ENCODE measurements around the gene SMAD6.
"Not testable (repeated sequence)": the region's sequence is repeated elsewhere in the genome, so short reads cannot be mapped to it uniquely, and the experiment has no call there.

SMAD6 gene

DNA sequence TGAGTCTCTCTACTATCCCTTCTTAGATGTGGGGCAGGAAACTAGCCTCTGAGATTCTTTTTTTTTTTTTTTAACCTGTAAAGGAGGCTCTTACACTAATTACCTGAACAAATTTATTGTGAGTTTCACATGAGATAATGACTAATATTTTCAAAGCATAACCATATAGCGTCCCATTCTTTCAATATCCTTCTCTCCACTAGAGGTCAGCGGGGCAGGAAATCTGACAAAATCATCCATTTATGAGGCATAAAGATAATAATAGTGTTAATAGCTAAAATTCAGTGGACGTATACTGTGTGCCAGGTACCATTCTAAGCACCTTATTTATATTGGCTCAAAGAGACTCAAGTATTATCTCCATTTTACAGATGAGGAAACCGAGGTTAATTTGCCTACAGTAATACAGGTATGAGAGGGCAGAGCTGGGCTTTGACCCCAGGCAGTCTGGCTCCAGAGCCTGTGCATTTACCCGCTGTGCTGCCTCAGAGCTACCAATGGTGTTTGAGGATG is 16.3 kb upstream of the SMAD6 start:
- H3K4me1 ChIP-seq: peaks cover 2% of the 10 kb centered on the region
- H3K36me3 ChIP-seq: peaks cover 20% of the 10 kb centered on the region
- TF ChIP-seq CTCF (IDR thresholded peaks at IDR 0.05; ENCODE audit: low read depth, low read length): peak; percentile 28
- no peaks in the 10 kb centered on the region for H3K27me3 ChIP-seq
- no peak for DNase-seq
- no peaks in the 10 kb centered on the region for H3K9me3 ChIP-seq
- H3K4me3 ChIP-seq (ENCODE audit: low read depth, low read length): no peak overlapping the region

DNA sequence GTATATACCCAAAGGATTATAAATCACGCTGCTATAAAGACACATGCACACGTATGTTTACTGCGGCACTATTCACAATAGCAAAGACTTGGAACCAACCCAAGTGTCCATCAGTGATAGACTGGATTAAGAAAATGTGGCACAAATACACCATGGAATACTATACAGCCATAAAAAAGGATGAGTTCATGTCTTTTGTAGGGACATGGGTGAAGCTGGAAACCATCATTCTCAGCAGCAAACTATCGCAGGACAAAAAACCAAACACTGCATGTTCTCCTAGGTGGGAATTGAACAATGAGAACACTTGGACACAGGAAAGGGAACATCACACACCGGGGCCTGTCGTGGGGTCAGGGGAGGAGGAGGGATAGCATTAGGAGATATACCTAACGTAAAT is 11.1 kb upstream of the SMAD6 start:
- not testable (repeated sequence) for H3K4me1 ChIP-seq; H3K36me3 ChIP-seq; DNase-seq; H3K9me3 ChIP-seq; H3K27me3 ChIP-seq; H3K4me3 ChIP-seq (ENCODE audit: low read depth, low read length)

- Histone ChIP-seq H3K4me3 (ENCODE audit: low read depth, low read length) (no peak overlapping the region), H3K4me1 (peaks cover 3% of the 10 kb centered on the region), H3K27me3 (no peaks in the 10 kb centered on the region), H3K9me3 (no peaks in the 10 kb centered on the region), H3K36me3 (peaks cover 7% of the 10 kb centered on the region; the same call in 1 of the 2 replicates)
- no peak for DNase-seq
- TF ChIP-seq CTCF (IDR thresholded peaks at IDR 0.05; ENCODE audit: low read depth, low read length): no peak
Observed at GRCh38 chr15:66691727-66692126, 10.3 kb upstream of the SMAD6 start.

GRCh38 chr15:66692391-66692790 is 9.6 kb upstream of the SMAD6 start:
- Histone ChIP-seq H3K36me3 (peaks cover 7% of the 10 kb centered on the region; the same call in 1 of the 2 replicates), H3K9me3 (no peaks in the 10 kb centered on the region), H3K4me3 (ENCODE audit: low read depth, low read length) (no peak overlapping the region), H3K4me1 (peaks cover 3% of the 10 kb centered on the region), H3K27me3 (no peaks in the 10 kb centered on the region)
- no peak for TF ChIP-seq CTCF (IDR thresholded peaks at IDR 0.05; ENCODE audit: low read depth, low read length)
- DNase-seq: no peak

DNA sequence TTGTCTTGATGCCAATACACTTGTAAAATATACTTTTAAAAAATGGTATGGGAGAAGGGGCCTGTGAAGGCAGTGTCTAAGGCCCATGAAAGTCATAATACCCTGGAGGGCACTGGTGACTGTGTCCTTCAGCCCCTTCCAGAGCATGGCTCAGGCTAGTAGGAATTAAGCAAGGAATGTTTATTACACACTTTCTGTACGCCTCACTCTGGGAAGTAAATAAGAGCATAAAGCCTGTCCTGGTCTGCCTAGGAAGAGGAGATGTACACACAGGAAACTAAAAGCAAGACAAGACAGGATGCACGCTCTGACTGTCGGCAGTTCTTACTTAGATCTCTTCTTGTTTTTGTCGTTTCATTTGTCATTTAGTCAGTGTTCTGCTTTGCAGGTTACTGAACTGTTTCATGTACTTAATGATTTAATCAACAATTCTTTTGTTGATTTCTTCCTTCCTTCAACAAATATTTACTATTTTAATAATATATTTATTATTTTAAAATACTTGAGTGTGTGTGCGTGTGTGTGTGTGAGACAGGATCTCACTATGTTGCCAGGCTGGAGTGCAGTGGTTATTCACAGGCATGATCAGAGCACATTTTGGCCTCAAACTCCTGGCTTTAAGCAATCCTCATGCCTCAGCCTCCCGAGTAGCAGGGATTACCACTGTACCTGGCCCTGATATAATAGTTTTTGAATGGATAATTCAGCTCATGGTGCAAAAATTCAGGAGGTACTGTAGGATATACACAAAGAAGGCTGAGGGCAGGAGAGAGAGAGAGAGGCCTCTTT is 9.0 kb upstream of the SMAD6 start:
- peaks cover 8% of the 10 kb centered on the region for H3K4me1 ChIP-seq
- no peak for TF ChIP-seq CTCF (IDR thresholded peaks at IDR 0.05; ENCODE audit: low read depth, low read length)
- no peak for DNase-seq
- H3K9me3 ChIP-seq: no peaks in the 10 kb centered on the region
- H3K36me3 ChIP-seq: peaks cover 1% of the 10 kb centered on the region; the same call in 1 of the 2 replicates
- H3K27me3 ChIP-seq: no peaks in the 10 kb centered on the region
- no peak overlapping the region for H3K4me3 ChIP-seq (ENCODE audit: low read depth, low read length)

DNA sequence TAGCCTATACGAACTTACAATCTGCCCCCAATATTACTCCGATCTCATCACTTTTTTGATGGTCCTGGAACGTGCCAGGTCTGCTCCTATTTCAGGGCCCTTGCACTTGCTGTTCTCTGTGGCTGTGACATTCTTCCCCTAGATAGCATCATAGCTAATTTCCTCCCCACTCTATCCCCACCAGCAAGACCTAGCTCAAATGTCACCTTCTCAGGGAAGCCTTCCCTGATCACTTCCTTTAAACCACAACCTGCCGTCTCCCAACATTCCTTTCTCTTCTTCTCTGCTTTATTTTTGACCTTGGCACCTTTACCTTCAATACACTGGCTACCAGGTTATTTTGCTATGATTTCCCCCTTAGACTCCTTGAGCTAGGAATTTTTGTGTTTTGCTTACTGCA is 5.3 kb upstream of the SMAD6 start:
- Histone ChIP-seq H3K4me3 (ENCODE audit: low read depth, low read length) (no peak overlapping the region), H3K9me3 (no peaks in the 10 kb centered on the region), H3K4me1 (peaks cover 13% of the 10 kb centered on the region), H3K36me3 (no peaks in the 10 kb centered on the region), H3K27me3 (no peaks in the 10 kb centered on the region)
- DNase-seq: no peak
- no peak for TF ChIP-seq CTCF (IDR thresholded peaks at IDR 0.05; ENCODE audit: low read depth, low read length)

Measured in BE2C (cell line).